WTC11 (cell line): ENCODE data around the gene PHF5A. TPM values are rescaled to one million over a fixed set of nuclear protein-coding genes. Genes with fewer than 3 reads are reported as not detected.

Experiments
- ATAC-seq: fragments of 200-7000 bp; cut with Tn5 transposase; 2 replicates; pipeline ENCODE4 v1.10.0; 2021; ENCODE audit warnings: mild to moderate bottlenecking, moderate library complexity
- CTCF ChIA-PET: fragments of 300-600 bp; sonication (Branson Sonifier 250); formaldehyde crosslinking; loops from one replicate; lab custom pipeline; 2021; ENCODE audit warnings: antibody characterized with exemption; lab: Charles Lee
- POLR2A ChIA-PET: fragments of 350-600 bp; sonication (Branson Sonifier 250); formaldehyde crosslinking; loops from one replicate; lab custom pipeline; 2021; ENCODE audit warnings: antibody characterized with exemption; lab: Charles Lee
- DNase-seq: peaks from one replicate; pipeline ENCODE4 v3.0.0; 2021; ENCODE audit warnings: low spot score
- H3K27ac Mint-ChIP-seq: 2 replicates; pipeline ENCODE4 v1.8.0; 2021; ENCODE audit warnings: mixed read lengths
- H3K27me3 Mint-ChIP-seq: 2 replicates; pipeline ENCODE4 v1.8.0; 2021; ENCODE audit warnings: low read depth, mild to moderate bottlenecking, moderate library complexity, mixed read lengths
- H3K36me3 Mint-ChIP-seq: 2 replicates; pipeline ENCODE4 v1.8.0; 2021; ENCODE audit warnings: mixed read lengths
- H3K4me1 Mint-ChIP-seq: 2 replicates; pipeline ENCODE4 v1.8.0; 2022; ENCODE audit warnings: mixed read lengths
- H3K4me3 Mint-ChIP-seq: 2 replicates; pipeline ENCODE4 v1.8.0; 2021; ENCODE audit warnings: mild to moderate bottlenecking, moderate library complexity, mixed read lengths
- H3K9me3 Mint-ChIP-seq: 2 replicates; pipeline ENCODE4 v1.8.0; 2021; ENCODE audit warnings: mixed read lengths
- ATF2 ChIP-seq: sonication (generic); formaldehyde crosslinking; IDR thresholded peaks from 2 replicates; pipeline ENCODE4 v1.8.1; 2022; ENCODE audit warnings: low read depth, missing genetic modification reagents, borderline replicate concordance
- E2F4 ChIP-seq: sonication (generic); formaldehyde crosslinking; IDR thresholded peaks from 2 replicates; pipeline ENCODE4 v1.8.1; 2022; ENCODE audit warnings: low read depth, mild to moderate bottlenecking, moderate library complexity, missing genetic modification reagents, borderline replicate concordance
- JUN ChIP-seq: sonication (generic); formaldehyde crosslinking; IDR thresholded peaks from 2 replicates; pipeline ENCODE4 v1.8.0; 2023; ENCODE audit warnings: mild to moderate bottlenecking, missing genetic modification reagents
- MYBL2 ChIP-seq: sonication (generic); formaldehyde crosslinking; IDR thresholded peaks from 2 replicates; pipeline ENCODE4 v1.8.1; 2023; ENCODE audit warnings: mild to moderate bottlenecking, moderate library complexity, missing genetic modification reagents
- PREB ChIP-seq: sonication (generic); formaldehyde crosslinking; IDR thresholded peaks from 2 replicates; pipeline ENCODE4 v1.8.1; 2022; ENCODE audit warnings: mild to moderate bottlenecking, missing genetic modification reagents, moderate library complexity, borderline replicate concordance
- SMAD3 ChIP-seq: sonication (generic); formaldehyde crosslinking; IDR thresholded peaks from 2 replicates; pipeline ENCODE4 v1.8.0; 2022; ENCODE audit warnings: missing genetic modification reagents, mild to moderate bottlenecking, borderline replicate concordance
- SOX15 ChIP-seq: fragments of 250-450 bp; sonication (Bioruptor Pico); IDR thresholded peaks from 2 replicates; pipeline ENCODE4 v1.9.0; 2021; ENCODE audit warnings: mild to moderate bottlenecking
- SP1 ChIP-seq: sonication (generic); formaldehyde crosslinking; conservative IDR thresholded peaks from 2 replicates; pipeline ENCODE4 v1.8.1; 2022; ENCODE audit warnings: missing genetic modification reagents
- TEAD4 ChIP-seq: sonication (generic); formaldehyde crosslinking; IDR thresholded peaks from 2 replicates; pipeline ENCODE4 v1.8.0; 2022; ENCODE audit warnings: mild to moderate bottlenecking, missing genetic modification reagents
- ZMAT4 ChIP-seq: fragments of 250-450 bp; sonication (Bioruptor Pico); IDR thresholded peaks from 2 replicates; pipeline ENCODE4 v1.9.0; 2021; ENCODE audit warnings: mild to moderate bottlenecking
- ZNF121 ChIP-seq: sonication (generic); formaldehyde crosslinking; IDR thresholded peaks from 2 replicates; pipeline ENCODE4 v1.8.0; 2023; ENCODE audit warnings: missing genetic modification reagents
- ZNF232 ChIP-seq: sonication (generic); formaldehyde crosslinking; IDR thresholded peaks from 2 replicates; pipeline ENCODE4 v1.8.0; 2022; ENCODE audit warnings: mild to moderate bottlenecking, missing genetic modification reagents
- ZNF532 ChIP-seq: fragments of 250-450 bp; sonication (Bioruptor Pico); IDR thresholded peaks from 2 replicates; pipeline ENCODE4 v1.9.0; 2021; ENCODE audit warnings: mild to moderate bottlenecking, borderline replicate concordance
- total RNA-seq: library from RNA; stranded (reverse); gene quantifications from 3 replicates; pipeline ENCODE4 v1.2.3, GENCODE V29; 2021

The PHF5A gene
- total RNA-seq, 1 experiment from 2014 or later: 93.1 TPM

GRCh38 chr22:41478473-41478872 lies 10.0 kb upstream of the PHF5A start:
- DNase-seq (no peak), ATAC-seq (no peak)
- Mint-ChIP-seq H3K4me3 (no peak overlapping the region), H3K9me3 (no peaks in the 10 kb centered on the region), H3K36me3 (no peaks in the 10 kb centered on the region), H3K27me3 (no peaks in the 10 kb centered on the region), H3K27ac (peak overlapping the region; percentile 41; the same call in 1 of the 2 replicates), H3K4me1 (peaks cover 43% of the 10 kb centered on the region)
- TF ChIP-seq ZNF121 (CRISPR knock-in tag): no peak
- TF ChIP-seq SOX15 (CRISPR knock-in tag): no peak
- TF ChIP-seq ZNF532 (CRISPR knock-in tag): no peak
- no peak for TF ChIP-seq PREB (CRISPR knock-in tag)
- TF ChIP-seq ZMAT4 (CRISPR knock-in tag): no peak
- TF ChIP-seq JUN (CRISPR knock-in tag): no peak
- no peak for TF ChIP-seq MYBL2 (CRISPR knock-in tag)
- TF ChIP-seq ATF2 (CRISPR knock-in tag): no peak
- TF ChIP-seq SMAD3 (CRISPR knock-in tag): no peak
- no peak for TF ChIP-seq ZNF232 (CRISPR knock-in tag)
- no peak for TF ChIP-seq E2F4 (CRISPR knock-in tag)
- CTCF ChIA-PET: interaction anchor here (0.7 to 3.5 kb wide), 4 partner anchors 22 to 110 kb away, joined by 3 to 27 read pairs (median 10); no protein-coding TSS in a partner anchor
- POLR2A ChIA-PET: interaction anchor here (2.3 kb wide), 1 partner anchor 9 kb away, joined by 12 read pairs; the partner anchor contains the start of genes ACO2 and PHF5A

GRCh38 chr22:41474872-41475451 lies 6.5 kb upstream of the PHF5A start:
- H3K27me3 Mint-ChIP-seq: no peaks in the 10 kb centered on the region
- H3K27ac Mint-ChIP-seq: no peak overlapping the region
- H3K4me1 Mint-ChIP-seq: peaks cover 20% of the 10 kb centered on the region
- CTCF ChIA-PET: interaction anchor here (0.6 to 2.4 kb wide), 5 partner anchors 43 to 1501 kb away, joined by 3 to 7 read pairs (median 4); no protein-coding TSS in a partner anchor
- ATAC-seq (no peak), DNase-seq (no peak)
- TF ChIP-seq SP1 (CRISPR knock-in tag) (no peak), TEAD4 (CRISPR knock-in tag) (no peak)
- peaks cover 3% of the 10 kb centered on the region for H3K36me3 Mint-ChIP-seq
- H3K4me3 Mint-ChIP-seq: no peak overlapping the region
- POLR2A ChIA-PET: interaction anchor here (0.6 kb wide), 1 partner anchor 16 kb away, joined by 4 read pairs; no protein-coding TSS in a partner anchor
- H3K9me3 Mint-ChIP-seq: no peaks in the 10 kb centered on the region
